Measurements from ENCODE around the gene GOLM1.
"Not testable (repeated sequence)": the region's sequence is repeated elsewhere in the genome, so short reads cannot be mapped to it uniquely, and the experiment has no call there.

Gene GOLM1

DNA sequence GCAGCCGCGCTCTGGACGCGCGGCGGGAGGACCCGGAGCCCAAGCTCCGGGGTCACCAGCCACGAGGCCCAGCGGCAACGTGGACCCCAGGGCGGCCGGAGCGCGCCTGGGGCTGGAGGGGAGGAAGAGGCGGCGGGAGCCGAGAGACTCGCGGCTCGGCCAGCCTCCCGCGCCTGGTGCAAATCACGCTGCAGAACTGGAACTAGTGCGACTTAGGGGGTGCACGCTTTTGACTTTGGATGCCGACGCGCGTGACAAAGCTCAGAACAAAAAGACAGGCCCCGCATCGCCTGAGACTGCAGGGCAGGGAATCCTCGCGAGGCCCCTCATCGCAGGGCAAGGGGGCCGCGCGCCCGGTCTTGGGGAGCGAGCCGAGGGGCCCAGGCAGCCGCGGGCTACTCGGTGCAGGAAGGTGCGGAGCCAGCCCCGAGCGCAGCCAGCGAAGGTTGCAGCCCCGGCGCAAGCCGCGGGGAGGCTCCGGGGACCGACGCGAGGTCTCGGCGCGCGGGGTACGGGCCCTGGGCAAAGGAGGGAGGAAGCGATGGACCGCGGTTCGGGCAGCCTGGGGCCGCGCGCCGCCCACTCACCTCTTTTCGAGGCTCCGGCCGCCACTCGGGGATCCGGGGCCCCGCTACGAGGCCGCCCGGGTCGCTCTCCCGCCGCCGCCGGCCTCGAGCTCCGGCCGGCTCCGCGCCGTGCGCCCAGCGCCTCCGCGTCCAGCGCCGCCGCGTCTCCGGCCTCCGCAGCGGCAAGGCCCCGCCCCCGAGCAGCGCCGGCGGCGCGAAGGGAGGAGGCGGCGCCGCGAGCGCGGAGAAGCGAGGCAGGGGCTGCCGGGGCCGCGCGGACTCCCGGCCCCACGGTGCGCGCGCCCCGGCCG, at the start of gene GOLM1:
Gene GOLM1 (minus strand): TSS at position 735 of the 877 bp plus-strand sequence. CDS start 20,238 bp downstream, outside the sequence.
- peak; percentile 54 for DNase-seq

DNA sequence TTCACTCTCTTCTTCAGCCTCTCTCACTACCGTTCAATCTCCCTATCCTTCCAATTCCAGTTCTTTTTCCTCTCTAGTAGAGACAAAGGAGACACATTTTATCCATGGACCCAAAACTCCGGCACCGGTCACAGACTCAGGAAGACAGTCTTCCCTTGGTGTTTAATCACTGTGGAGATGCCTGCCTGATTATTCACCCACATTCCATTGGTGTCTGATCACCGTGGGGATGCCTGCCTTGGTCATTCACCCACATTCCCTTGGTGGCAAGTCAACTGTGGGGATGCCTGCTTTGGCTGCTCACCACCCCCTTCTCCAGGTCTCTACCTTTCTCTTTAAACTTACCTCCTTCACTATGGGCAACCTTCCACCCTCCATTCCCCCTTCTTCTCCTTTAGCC, 47.3 kb upstream of the GOLM1 start:
- DNase-seq, result not testable (repeated sequence)

DNA sequence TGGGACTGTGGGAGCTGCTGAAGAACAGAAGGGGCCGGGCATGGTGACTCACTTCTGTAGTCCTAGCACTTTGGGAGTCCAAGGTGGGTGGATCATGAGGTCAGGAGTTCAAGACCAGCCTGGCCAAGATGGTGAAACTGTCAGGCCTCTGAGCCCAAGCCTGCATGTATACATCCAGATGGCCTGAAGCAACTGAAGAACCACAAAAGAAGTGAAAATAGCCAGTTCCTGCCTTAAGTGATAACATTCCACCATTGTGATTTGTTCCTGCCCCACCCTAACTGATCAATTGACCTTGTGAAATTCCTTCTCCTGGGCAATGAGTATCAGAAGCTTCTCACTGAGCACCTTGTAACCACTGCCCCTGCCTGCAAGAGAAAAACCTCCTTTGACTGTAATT, 46.6 kb upstream of the GOLM1 start:
- not testable (repeated sequence) for DNase-seq

GRCh38 chr9:86142973-86143372, 43.6 kb upstream of the GOLM1 start:
- DNase-seq, result no peak

DNA sequence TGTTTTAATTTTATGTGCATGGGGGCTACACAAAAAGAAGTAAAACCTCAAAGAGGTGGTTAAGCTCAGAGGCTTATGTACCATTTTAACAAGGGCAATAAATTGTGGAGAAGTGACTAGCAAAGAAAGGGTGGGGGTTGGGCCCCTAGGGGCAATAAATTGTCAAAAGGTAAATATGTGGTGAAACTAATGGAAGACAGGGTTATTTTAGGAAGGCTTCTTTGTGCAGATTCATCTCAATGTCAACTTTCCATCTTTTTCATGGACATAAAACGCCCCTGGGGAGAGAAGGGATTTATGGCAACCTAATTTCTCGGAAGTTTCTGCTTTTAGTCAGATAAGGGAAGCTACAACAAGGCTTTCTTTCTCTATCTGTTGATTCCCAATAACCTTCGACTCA, 42.5 kb upstream of the GOLM1 start:
- no peak for DNase-seq

GRCh38 chr9:86135371-86135770, 36.0 kb upstream of the GOLM1 start:
- no peak for DNase-seq

GRCh38 chr9:86134361-86134760, 35.0 kb upstream of the GOLM1 start:
- DNase-seq, result no peak

DNA sequence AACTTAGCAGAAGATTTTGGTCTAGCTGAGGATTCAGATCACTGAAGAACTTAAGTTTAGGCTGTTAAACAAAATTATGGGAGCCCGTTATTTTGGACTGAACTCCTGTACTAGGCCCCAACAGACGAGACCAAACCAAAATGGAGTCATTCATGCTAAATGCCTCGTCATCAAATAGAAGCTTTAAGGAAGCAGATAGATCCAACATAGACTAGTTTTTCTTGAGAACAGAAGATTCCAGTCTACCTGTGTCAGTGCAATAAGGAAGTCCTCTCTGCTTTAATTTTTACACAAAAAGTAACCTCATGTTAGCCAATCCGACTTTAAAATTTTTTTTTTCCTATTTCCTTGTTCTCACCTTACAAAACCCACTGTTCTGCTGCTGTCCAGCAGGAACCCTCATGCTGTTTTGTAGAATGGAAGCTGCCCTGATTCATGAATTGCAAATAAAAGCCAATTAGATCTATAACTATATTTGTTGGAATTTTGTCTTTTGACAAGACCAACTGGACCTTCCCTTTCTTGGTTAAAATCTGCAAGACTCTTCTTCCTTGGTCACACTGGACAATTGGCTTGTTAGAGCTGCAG, 29.0 kb upstream of the GOLM1 start:
- no peak for DNase-seq

DNA sequence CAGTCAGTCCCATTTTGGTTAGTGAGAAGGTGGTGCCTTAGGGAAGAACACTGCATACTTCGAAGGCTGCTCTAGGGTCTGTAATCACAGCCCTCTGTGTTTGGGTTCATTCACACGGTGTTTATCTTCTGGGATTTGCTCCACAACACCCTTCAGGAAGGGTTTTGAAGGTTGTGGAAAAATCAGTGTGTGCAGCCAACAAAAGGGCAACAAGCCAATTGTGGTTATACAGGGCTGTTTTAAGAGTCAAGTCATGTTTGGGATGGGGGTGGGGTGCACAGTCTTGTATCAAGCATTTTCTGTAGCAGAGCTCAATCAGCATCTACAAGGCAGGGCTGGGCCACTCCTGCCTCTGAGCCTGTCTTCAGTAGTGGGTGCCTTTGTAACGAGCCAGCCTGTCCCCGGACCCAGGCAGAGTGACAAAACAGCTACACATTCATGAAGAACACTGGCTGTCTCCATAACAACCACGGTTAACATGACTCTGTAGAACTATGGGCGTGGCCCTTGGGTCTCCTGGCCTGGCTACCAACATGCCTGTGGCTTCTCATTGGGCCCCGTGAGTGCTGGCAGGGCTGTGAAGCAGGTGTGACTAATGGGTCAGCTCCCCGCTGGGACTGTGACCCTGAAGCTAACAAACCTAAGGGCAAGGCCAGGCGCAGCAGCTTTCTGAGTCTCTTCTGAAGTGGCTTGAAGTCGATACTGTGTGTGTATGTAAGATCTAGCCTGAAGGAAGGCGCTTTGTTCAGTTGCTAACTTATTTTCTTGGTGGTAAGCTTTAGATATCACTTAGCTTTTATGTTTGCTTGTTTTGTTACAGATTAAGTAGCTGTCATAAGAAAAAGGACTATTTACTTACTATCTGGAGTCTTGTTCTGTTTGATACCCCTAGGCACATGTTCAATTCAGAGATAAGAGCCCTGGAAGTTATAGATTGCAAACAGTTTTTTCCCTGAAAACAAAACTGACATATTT, 27.9 kb upstream of the GOLM1 start:
- DNase-seq, result peak; percentile 24

- no peak for DNase-seq
Observed at GRCh38 chr9:86122311-86122710, 23.0 kb upstream of the GOLM1 start.

GRCh38 chr9:86119457-86119856, 20.1 kb upstream of the GOLM1 start:
- no peak for DNase-seq

- no peak for DNase-seq
Observed at GRCh38 chr9:86116425-86116824, 17.1 kb upstream of the GOLM1 start.

DNA sequence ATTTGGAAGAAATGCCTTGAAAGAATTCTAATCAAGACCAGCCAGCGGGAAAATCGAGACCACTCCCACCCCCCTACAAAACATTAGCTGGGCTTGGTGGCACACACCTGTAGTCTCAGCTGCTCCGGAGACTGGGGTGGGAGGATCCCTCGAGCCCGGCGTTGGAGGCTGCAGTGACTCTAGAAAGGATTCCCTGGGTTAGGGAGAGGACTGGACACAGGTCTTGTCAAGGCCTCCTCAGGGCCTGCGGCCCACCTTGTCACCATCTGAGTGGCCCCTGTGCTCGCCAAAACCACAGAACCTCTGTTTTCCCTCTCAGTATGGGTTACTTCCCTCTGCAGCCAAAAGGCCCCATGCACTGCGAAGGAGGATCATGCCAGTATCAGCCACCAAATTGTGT, 16.5 kb upstream of the GOLM1 start:
- no peak for DNase-seq

- DNase-seq, result no peak
Observed at GRCh38 chr9:86112057-86112456, 12.7 kb upstream of the GOLM1 start.

- no peak for DNase-seq
Observed at GRCh38 chr9:86102626-86103025, 3.3 kb upstream of the GOLM1 start.

DNA sequence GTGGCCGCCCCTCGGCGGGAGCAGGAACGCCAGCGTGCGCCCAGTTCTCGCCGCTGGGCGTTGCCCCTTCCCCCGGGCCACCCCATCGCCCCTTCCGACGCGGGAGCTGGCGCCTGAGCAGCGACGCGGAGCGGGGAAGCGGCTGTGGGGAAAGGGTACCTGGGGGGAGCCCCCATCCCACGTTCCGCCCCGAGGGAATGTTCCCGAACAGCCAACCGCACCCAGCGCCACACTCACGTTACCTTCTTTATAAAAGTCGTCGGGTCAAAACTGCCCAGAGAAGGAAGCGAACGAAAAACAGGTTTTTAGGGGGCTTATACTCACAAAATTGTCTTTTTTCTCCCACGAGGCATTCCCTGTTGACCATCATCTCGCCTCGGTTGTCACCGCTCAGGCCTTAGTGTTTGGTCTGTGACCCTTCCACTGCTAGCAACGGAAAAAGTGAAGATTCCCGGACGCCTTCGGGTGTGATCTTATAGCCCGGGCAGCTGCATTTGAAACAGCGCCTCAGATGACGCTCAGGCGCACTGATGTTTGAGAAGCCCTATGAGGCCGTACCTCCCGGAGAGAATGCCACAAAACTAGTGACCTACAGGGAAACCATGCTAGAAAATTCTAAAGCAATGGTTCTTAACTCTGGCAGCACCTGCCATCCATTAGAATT, 475 bp upstream of the GOLM1 start:
- peak; percentile 50 for DNase-seq

DNA sequence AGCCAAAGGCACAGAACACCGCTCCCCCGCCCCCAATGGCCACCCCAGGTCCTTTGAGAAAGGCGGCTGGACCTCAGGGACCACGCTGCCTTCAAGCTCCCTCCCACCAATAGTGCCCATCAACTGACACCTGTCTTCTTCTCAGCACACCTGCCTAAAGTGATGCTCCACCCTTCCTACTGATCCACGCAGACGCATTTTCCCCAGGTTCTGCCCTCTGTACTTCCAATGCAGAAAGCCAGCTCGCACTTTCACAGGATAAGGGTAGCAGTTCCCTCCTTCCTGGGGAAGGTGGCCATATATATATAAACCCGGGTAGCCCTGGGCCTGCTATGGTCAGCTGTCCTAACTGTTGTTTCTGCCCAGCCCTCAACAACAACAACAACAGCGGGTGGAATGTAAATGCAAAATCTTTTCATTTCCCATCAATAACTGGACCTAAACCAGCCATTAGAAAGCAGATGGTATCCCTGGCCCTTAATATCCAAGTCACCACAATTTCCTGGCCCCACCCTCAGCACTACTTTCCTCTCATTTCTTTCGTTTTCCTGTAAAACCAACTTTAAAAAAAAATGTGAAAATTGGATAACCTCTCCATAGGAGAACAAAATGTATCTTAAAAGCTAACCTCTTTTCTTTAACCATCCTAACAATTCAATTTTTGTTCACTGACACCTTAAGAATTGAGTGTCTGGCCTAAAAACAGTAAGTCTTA, 1.7 kb downstream of the GOLM1 start:
- DNase-seq, result no peak

- DNase-seq, result no peak
Observed at GRCh38 chr9:86096386-86096785, 3.0 kb downstream of the GOLM1 start.

- DNase-seq, result no peak
Observed at GRCh38 chr9:86093788-86094555, 5.4 kb downstream of the GOLM1 start.

DNA sequence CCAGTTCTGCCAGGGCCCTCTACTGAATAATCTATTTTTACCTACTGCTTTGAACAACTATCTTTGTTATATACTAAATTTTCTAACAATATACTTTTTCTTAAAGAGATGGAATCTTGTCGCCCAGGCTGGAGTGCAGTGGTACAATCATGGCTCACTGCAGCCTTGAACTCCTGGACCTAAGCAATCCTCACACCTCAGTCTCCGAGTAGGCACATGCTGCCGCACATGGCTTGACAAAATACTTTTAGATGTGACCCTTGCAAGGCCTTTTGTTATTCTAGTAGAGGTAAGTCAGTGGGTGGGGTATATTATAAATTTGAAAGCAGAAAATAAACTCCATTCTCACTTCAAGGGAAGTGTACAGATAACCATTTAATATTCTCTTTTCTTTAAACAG, 7.9 kb downstream of the GOLM1 start:
- no peak for DNase-seq

DNA sequence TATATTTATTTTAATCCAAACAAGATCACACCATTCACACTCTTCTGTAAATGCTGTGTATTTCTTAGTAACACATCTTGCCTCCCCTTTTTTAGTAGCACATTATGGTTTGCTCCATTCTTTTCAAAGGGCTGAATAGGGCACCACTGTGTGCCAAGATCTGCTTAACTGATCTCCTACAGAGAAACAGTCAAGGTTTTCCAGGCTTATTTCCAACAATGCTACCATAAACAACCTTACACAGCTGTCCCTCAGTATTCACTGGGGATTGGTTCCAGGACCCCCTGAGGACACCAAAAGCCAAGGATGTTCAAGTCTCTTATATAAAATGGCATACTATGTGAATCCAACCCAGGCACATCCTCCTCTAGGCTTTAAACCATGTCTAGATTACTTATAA, 16.5 kb downstream of the GOLM1 start:
- DNase-seq, result no peak

Data from stimulated activated CD8-positive, alpha-beta memory T cell treated with anti-CD3 and anti-CD28 coated beads, Interleukin-4, amount 100 ng/mL, for 48 hours (primary cell).